Measurements from ENCODE around the gene HBQ1.
"Not testable (repeated sequence)": the region's sequence is repeated elsewhere in the genome, so short reads cannot be mapped to it uniquely, and the experiment has no call there.

The HBQ1 gene

GRCh38 chr16:167122-167690 is 13.1 kb upstream of the HBQ1 start:
- ATAC-seq (no peak), DNase-seq (no peak)
- peaks cover 30% of the 10 kb centered on the region for H3K4me1 Mint-ChIP-seq
- no peak overlapping the region for H3K27ac Mint-ChIP-seq
- H3K4me3 Mint-ChIP-seq, result no peak overlapping the region
- H3K9me3 Mint-ChIP-seq, result no peaks in the 10 kb centered on the region
- H3K27me3 Mint-ChIP-seq, result peaks cover 81% of the 10 kb centered on the region

DNA sequence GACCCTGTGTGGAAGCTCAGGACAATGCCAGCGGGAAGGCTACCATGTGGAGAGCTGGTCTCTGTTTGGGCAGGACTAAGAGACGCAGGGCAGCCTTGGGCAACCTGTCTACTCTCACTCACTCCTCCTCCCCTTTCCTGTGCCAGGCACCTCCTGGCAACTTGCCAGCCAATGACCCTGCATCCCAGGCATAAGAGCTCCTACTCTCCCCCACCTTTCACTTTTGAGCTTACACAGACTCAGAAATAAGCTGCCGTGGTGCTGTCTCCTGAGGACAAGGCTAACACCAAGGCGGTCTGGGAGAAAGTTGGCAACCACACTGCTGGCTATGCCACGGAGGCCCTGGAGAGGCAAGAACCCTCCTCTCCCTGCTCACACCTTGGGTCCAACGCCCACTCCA is 11.8 kb upstream of the HBQ1 start:
- DNase-seq, result no peak
- Mint-ChIP-seq H3K4me3 (no peak overlapping the region), H3K4me1 (peaks cover 32% of the 10 kb centered on the region), H3K27me3 (peaks cover 77% of the 10 kb centered on the region), H3K9me3 (no peaks in the 10 kb centered on the region), H3K27ac (no peak overlapping the region)
- ATAC-seq, result no peak

GRCh38 chr16:169014-169413 is 11.2 kb upstream of the HBQ1 start:
- no peaks in the 10 kb centered on the region for H3K9me3 Mint-ChIP-seq
- H3K27ac Mint-ChIP-seq, result no peak overlapping the region
- ATAC-seq (no peak), DNase-seq (no peak)
- no peak overlapping the region for H3K4me3 Mint-ChIP-seq
- peaks cover 38% of the 10 kb centered on the region for H3K4me1 Mint-ChIP-seq
- peaks cover 83% of the 10 kb centered on the region for H3K27me3 Mint-ChIP-seq

- H3K4me3 Mint-ChIP-seq, H3K27ac Mint-ChIP-seq, H3K9me3 Mint-ChIP-seq, DNase-seq, ATAC-seq: not testable (repeated sequence)
- Mint-ChIP-seq H3K4me1 (peaks cover 48% of the 10 kb centered on the region), H3K27me3 (peaks cover 92% of the 10 kb centered on the region)
Observed at GRCh38 chr16:170088-170507, 10.2 kb upstream of the HBQ1 start.

GRCh38 chr16:170788-171187 is 9.5 kb upstream of the HBQ1 start:
- no peak for ATAC-seq
- Mint-ChIP-seq H3K27me3 (peaks cover 92% of the 10 kb centered on the region), H3K27ac (no peak overlapping the region), H3K4me3 (no peak overlapping the region), H3K9me3 (no peaks in the 10 kb centered on the region), H3K4me1 (peaks cover 43% of the 10 kb centered on the region)
- no peak for DNase-seq

GRCh38 chr16:172374-172941 is 7.8 kb upstream of the HBQ1 start, which contains the start of gene HBA2:
Gene HBA2 (plus strand): TSS chr16:172876. CDS start chr16:172913, 37 bp downstream.
- H3K27me3 Mint-ChIP-seq, result peaks cover 83% of the 10 kb centered on the region
- peaks cover 37% of the 10 kb centered on the region for H3K4me1 Mint-ChIP-seq
- H3K27ac Mint-ChIP-seq, result peak within 1 kb of the TSS in 1 of 2 donors; percentile 34
- peak; percentile 54 for ATAC-seq
- peak within 1 kb of the TSS; percentile 56 to 63 for H3K4me3 Mint-ChIP-seq
- DNase-seq, H3K9me3 Mint-ChIP-seq: not testable (repeated sequence)

GRCh38 chr16:173211-173854 is 6.9 kb upstream of the HBQ1 start:
- H3K4me1 Mint-ChIP-seq, result peaks cover 44% of the 10 kb centered on the region
- ATAC-seq, H3K9me3 Mint-ChIP-seq, H3K27ac Mint-ChIP-seq, DNase-seq: not testable (repeated sequence)
- H3K27me3 Mint-ChIP-seq, result peaks cover 83% of the 10 kb centered on the region
- H3K4me3 Mint-ChIP-seq, result peak overlapping the region; percentile 56 to 63

GRCh38 chr16:173928-174769 is 6.1 kb upstream of the HBQ1 start:
- H3K4me1 Mint-ChIP-seq, result peaks cover 44% of the 10 kb centered on the region
- H3K9me3 Mint-ChIP-seq, H3K4me3 Mint-ChIP-seq, DNase-seq, H3K27ac Mint-ChIP-seq, ATAC-seq: not testable (repeated sequence)
- peaks cover 79% of the 10 kb centered on the region for H3K27me3 Mint-ChIP-seq

DNA sequence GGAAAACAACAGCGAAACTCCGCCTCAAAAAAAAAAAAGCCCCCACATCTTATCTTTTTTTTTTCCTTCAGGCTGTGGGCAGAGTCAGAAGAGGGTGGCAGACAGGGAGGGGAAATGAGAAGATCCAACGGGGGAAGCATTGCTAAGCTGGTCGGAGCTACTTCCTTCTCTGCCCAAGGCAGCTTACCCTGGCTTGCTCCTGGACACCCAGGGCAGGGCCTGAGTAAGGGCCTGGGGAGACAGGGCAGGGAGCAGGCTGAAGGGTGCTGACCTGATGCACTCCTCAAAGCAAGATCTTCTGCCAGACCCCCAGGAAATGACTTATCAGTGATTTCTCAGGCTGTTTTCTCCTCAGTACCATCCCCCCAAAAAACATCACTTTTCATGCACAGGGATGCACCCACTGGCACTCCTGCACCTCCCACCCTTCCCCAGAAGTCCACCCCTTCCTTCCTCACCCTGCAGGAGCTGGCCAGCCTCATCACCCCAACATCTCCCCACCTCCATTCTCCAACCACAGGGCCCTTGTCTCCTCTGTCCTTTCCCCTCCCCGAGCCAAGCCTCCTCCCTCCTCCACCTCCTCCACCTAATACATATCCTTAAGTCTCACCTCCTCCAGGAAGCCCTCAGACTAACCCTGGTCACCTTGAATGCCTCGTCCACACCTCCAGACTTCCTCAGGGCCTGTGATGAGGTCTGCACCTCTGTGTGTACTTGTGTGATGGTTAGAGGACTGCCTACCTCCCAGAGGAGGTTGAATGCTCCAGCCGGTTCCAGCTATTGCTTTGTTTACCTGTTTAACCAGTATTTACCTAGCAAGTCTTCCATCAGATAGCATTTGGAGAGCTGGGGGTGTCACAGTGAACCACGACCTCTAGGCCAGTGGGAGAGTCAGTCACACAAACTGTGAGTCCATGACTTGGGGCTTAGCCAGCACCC is 5.0 kb upstream of the HBQ1 start:
- Mint-ChIP-seq H3K27me3 (peaks cover 68% of the 10 kb centered on the region), H3K27ac (no peak overlapping the region), H3K4me1 (peaks cover 44% of the 10 kb centered on the region), H3K9me3 (no peaks in the 10 kb centered on the region), H3K4me3 (no peak overlapping the region)
- DNase-seq (no peak), ATAC-seq (no peak)

GRCh38 chr16:176006-176405 is 4.3 kb upstream of the HBQ1 start:
- Mint-ChIP-seq H3K27me3 (peaks cover 61% of the 10 kb centered on the region), H3K4me3 (peak overlapping the region in 1 of 2 donors; percentile 24), H3K4me1 (peaks cover 37% of the 10 kb centered on the region)
- not testable (repeated sequence) for DNase-seq, ATAC-seq, H3K9me3 Mint-ChIP-seq, H3K27ac Mint-ChIP-seq

GRCh38 chr16:176477-177382 is 3.5 kb upstream of the HBQ1 start, which contains the start of gene HBA1:
Gene HBA1 (plus strand): TSS chr16:176680. CDS start chr16:176717, 37 bp downstream.
- ATAC-seq, result peak; percentile 32
- H3K4me1 Mint-ChIP-seq, result peaks cover 37% of the 10 kb centered on the region
- not testable (repeated sequence) for DNase-seq, H3K9me3 Mint-ChIP-seq
- H3K4me3 Mint-ChIP-seq, result peak within 1 kb of the TSS; percentile 19 to 24
- peaks cover 53% of the 10 kb centered on the region for H3K27me3 Mint-ChIP-seq
- peak within 1 kb of the TSS in 1 of 2 donors; percentile 63 for H3K27ac Mint-ChIP-seq

DNA sequence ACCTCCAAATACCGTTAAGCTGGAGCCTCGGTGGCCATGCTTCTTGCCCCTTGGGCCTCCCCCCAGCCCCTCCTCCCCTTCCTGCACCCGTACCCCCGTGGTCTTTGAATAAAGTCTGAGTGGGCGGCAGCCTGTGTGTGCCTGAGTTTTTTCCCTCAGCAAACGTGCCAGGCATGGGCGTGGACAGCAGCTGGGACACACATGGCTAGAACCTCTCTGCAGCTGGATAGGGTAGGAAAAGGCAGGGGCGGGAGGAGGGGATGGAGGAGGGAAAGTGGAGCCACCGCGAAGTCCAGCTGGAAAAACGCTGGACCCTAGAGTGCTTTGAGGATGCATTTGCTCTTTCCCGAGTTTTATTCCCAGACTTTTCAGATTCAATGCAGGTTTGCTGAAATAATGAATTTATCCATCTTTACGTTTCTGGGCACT is 2.9 kb upstream of the HBQ1 start:
- H3K9me3 Mint-ChIP-seq, result no peaks in the 10 kb centered on the region
- H3K27me3 Mint-ChIP-seq, result peaks cover 49% of the 10 kb centered on the region
- DNase-seq (no peak), ATAC-seq (no peak)
- H3K4me3 Mint-ChIP-seq, result peak overlapping the region; percentile 22 to 24
- H3K4me1 Mint-ChIP-seq, result peaks cover 37% of the 10 kb centered on the region
- H3K27ac Mint-ChIP-seq, result peak overlapping the region in 1 of 2 donors; percentile 63

DNA sequence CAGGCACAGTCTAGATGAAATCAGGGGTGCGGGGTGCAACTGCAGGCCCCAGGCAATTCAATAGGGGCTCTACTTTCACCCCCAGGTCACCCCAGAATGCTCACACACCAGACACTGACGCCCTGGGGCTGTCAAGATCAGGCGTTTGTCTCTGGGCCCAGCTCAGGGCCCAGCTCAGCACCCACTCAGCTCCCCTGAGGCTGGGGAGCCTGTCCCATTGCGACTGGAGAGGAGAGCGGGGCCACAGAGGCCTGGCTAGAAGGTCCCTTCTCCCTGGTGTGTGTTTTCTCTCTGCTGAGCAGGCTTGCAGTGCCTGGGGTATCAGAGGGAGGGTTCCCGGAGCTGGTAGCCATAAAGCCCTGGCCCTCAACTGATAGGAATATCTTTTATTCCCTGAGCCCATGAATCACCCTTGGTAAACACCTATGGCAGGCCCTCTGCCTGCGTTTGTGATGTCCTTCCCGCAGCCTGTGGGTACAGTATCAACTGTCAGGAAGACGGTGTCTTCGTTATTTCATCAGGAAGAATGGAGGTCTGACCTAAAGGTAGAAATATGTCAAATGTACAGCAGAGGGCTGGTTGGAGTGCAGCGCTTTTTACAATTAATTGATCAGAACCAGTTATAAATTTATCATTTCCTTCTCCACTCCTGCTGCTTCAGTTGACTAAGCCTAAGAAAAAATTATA is 2.1 kb upstream of the HBQ1 start:
- ATAC-seq, result no peak

More for the DNA sequence above, 2.1 kb upstream of the HBQ1 start:
- peaks cover 48% of the 10 kb centered on the region for H3K27me3 Mint-ChIP-seq
- H3K9me3 Mint-ChIP-seq, result no peaks in the 10 kb centered on the region
- H3K4me1 Mint-ChIP-seq, result peaks cover 37% of the 10 kb centered on the region
- no peak for DNase-seq
- H3K4me3 Mint-ChIP-seq, result peak overlapping the region in 1 of 2 donors; percentile 22
- no peak overlapping the region for H3K27ac Mint-ChIP-seq

All from stimulated activated naive CD8-positive, alpha-beta T cell treated with anti-CD3 and anti-CD28 coated beads, Interleukin-15, amount 100 ng/mL, for 72 hours (primary cell).